Measurements from ENCODE around the gene PCDH9.

The PCDH9 gene

DNA sequence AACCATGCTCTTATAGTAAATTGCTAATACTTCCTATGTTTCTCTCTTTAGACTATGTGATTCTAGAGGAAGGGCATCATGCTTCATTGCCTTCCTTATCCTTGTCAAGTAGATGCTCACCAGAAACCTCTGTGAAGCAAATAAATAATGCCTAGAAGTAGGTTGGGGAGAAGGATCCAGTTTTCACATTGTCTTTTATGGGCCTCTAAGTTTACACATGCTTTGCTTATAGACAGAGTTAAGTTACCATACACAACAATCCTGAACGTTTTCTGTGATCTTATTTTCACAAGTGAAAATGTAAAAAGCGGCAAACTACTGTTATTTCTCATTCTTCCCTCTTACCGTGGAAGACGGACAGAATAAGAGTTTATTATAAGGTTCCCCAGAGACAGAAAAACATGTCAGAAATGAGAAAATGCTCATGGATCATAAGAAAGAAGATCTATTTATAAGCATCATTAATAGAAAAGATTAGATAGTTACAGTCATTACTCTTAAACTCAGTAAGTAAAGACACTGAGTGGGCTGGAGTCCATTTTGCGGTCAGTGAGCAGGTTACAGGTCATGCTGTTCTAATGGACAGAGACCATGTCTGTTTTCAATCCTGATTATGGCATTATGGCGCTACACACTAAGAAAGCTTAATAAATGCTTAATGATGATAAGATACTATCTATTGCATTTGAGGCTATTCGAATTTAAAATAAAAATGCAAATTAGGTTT is 723.9 kb downstream of the PCDH9 start:
- DNase-seq: no peak

DNA sequence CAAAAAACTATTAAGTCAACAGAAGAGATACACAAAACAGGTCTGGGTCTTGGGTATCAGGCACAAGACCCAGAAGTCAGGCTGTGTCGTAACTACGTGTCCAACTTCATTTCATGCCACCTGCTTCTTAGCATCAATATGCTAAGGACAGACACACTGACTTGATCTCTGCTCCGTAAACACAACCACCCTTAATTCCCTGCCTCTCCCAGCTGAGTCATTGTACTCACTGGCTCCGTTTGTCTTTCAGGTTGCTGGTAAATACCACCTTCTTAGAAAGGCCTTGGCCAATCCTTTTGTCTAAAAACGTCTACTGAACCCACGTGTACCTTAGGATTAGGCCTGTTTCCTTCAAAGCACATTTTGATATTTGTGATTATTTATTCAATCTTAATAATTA is 726.2 kb downstream of the PCDH9 start:
- DNase-seq: no peak

DNA sequence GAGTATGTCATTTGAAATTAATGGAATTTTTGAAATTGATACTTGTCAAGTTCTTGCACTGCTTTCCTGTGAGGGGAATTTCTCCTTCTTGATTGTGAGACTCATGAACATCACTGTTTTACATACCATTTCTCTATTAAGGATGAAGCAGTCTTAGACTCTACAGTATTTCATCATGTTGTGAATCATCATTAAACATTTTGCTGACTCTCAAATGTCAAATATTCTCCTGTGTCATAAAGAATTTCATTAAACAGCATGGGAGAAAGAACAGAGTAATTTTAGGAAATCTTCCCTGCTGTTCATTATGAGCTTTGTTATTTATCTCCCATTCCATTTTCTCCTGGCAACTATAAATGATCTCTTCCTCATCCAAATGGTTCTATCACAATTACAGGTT is 729.0 kb downstream of the PCDH9 start:
- DNase-seq: no peak

DNA sequence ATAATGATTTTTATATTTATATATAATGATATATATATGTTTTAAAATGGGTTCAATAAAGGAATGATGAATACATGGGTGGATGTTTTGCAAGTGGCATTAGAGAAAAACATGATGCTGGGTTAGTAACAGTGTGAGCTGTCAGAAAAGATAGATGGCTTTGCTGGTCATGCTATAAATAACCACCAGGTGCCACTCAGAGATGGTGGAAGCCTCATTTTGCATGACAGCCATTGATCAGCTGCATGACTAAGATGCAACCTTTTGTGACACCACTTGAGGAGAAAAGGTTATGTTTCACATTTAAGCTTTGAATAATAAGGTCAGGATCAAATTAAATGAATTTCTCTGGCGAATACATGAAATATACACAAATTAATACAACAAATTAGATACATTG is 737.7 kb downstream of the PCDH9 start:
- DNase-seq: peak; percentile 11

DNA sequence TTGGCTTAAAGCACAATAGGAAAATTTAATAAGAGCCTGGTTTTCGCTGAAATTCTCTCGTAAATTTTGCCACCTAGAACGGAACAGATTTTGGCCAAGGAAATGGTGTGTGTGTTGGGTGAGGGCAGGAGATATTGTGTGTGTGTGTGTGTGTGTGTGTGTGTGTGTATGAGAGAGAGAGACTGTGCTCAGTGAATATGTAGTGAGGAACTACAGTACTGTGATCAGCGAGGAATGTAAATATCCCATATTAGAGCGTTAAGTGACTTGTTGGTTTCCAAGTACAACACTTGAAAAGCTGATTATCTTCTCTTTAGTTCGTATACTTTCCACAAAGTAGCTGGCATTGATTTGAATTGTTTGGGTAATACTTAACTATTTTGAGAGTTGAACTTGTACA is 738.9 kb downstream of the PCDH9 start:
- DNase-seq: no peak

DNA sequence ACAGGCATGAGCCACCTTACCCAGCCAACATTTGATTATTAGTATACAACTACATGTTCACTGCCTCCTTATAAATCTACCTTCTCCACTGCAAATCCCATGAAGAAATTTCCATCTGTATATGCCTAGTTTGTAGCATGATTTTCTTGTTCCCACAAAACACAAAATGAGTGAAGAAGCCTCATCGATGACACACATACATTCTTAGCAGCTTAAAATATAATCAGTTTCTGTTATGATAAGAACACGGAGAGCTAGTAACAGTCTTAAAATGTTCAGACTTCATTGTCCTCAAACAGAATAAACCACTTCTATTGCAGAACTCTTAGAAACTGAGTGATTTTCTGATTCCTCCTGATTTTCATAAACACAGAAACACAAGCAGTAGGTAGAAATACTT is 740.5 kb downstream of the PCDH9 start:
- DNase-seq: no peak

DNA sequence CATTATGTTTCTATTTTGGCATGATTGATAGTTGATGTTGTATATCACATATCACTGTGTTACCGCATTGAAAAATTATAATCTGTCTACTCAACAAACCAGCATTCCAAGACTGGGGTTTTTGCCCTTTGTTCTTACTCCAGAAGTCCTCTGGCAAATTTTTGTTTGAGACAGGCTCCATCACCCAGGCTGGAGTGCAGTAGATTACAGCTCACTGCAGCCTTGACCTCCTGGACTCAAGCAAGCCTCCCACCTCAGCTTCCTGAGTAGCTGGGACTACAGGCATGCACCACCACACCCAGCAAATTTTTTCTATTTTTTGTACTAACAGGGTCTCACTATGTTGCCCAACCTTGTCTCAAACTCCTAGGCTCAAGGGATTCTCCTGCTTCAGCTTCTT is 741.0 kb downstream of the PCDH9 start:
- no peak for DNase-seq

DNA sequence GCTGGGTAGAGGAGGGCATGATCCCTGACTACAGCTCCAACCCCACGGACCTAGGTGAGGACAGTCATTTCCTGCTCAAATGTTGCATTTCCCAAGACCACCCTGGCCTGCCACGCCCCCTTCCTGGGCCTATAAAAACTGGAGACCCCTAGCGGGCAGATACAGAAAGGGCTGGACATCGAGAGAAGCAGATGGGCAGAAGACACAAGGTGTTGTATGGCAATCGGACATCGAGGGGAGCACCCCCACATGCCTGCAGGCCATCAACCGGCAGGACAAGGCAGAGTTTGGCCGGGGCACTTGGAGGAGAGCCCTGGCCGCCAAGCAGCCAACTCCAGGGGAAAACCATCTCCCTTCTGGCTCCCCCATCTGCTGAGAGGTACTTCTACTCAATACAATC is 746.4 kb downstream of the PCDH9 start:
- no peak for DNase-seq

DNA sequence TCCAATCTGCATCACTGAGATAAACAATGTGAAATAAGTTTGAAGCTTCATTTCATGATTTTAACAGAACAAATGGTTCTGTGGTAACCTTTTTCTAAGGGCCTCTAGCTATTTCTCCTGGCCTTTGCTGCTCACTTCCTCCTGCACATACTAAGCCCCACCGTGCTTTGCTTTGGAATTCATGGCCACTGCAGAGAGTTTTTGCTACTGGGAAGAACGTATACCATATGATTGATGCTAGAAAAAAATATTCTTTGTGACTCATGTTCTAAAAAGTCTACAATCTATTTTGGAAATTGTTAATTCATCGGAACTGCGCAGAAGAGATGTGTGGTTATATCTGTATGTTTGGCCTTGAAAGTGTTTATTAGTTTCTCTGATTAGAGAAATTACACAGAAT is 747.3 kb downstream of the PCDH9 start:
- no peak for DNase-seq

DNA sequence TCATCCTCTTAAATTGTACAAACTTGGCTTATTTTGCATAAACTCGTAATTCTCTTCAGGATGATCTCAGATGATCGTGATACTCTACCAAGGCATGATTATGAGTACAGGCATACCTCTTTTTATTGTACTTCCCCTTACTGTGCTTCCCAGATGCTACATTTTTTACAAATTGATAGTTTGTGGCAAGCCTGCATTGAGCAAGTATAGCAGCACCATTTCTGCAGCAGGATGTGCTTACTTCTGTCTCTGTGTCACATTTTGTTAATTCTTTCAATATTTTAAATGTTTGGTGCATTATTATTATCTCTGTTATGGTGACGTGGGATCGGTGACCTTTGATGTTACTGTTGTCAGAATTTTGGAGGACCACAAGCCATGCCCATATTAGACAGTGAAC is 752.3 kb downstream of the PCDH9 start:
- DNase-seq: no peak

DNA sequence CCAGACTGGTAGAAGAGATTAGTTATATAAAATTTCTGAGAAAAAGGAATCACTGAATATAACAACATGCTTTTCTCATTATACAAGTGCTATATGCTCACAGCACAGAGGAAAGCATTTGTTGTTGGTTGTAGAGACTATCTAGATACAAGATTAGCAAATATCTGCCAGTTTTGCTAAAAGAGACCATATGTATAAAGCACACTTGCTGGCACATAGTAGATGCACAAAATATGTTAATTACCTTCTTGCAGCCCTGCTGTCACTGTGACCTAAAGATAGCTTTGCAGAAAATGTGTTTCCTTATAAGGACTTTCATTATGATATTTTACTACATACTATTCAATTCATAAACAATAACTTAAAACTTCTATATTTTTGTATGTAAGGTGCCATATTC is 755.1 kb downstream of the PCDH9 start:
- no peak for DNase-seq

DNA sequence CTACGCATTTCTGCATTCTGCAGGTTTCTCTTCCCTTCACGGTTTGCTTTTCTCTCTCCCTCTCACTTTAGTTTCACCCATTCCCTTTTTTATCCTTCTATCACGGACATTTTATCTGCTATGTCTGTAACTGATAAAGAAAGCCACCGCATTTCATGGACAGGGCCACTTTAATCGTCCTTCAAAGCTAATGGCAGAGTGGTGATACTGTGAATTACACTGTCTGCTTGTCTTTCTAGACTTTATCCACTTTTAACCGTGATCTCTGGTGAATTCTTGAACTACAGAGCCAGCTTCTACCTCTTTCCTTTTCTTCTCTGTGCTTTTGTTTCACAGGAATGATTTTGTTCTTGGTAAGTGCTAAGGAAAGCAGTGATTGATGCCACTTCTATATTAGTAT is 760.4 kb downstream of the PCDH9 start:
- DNase-seq: no peak

DNA sequence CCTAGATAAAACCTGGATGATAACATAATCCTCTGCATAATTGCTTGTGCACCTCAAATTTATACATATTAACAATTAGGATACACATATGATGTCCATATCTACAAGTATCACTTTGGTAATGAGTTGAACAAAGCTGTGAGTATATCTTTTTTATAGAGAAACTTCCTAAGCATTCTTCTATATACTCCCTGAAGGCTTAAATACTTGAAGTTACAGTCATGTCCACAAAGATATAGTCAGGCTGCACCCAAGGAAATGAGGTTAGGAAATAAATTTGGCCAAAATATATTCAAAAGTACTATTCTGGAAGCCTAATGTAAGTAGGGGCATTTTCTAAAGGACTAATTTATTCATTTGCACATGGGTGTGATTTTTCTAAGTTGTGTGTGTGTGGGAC is 761.5 kb downstream of the PCDH9 start:
- DNase-seq: no peak

DNA sequence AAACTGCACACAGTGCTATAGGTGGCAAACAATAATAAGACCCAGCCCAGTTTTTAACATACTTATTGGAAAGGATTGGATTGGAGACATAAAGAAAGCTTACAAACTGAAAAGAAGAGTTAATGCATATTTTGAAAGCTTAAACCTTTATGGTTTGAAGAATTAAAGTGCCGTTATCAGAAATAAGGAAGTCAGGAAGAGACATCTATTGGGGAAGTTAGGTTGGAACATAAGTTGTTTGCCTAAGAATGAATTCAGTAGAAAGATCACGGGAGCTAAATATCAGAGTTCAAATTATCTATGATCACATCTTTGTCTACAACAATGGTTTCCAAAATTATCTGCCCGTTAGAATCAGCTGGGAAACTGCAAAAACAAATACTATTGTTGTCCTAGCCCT is 767.9 kb downstream of the PCDH9 start:
- DNase-seq: no peak

DNA sequence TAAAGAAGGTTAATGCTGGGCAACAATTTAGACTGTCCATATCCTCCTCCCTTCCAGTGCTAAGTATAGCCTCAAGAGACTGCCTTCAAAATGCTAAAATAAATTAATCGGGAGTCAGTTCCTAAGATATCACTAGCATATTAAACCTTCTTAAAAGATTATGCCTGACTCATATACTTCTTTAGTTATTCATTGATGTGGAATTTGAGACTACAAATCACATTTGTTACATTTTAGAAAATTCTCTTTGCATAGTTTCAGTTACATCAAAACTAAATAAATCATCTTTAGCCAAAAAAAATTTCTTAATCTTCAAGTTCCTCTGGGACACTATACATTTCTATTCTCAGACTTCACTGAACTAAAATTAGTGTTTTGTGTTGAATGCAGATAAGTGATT is 769.1 kb downstream of the PCDH9 start:
- DNase-seq: no peak

DNA sequence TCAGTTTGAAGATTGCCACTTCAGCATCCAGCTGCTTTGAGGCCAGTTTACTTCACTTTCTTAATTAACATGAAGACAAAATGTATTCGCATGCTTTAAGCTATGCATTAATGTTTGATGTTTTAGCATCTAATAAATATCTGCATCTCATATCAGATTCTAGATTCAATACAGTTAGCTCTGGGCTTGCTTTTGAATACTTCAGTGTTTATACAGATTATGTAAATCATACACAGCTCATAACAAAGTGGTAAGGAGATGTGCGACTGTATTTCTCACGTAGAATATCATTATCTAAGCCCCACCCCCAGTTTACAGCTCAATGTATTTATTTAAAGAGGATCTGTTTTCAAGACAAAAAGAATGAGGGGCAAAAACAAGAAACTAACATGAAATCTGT is 770.5 kb downstream of the PCDH9 start:
- DNase-seq: no peak

DNA sequence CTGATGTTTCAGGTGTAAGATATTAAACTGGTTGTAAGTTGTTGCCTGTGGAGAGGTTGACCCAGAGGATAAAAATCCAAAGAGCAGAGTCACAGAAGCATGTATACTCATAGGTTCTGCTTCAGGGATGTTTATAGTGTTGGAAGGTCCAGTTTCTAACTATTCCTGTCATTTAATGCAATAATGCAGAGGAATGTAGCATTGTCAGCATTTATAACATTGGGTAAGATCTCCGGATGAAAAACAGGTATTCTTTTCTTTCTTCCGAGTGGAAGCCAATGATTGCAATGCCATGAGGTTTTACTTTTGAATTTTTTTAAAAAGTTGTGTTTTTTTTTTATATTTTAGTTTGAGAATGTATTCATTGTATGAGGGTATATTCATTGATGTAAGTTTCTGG is 771.0 kb downstream of the PCDH9 start:
- no peak for DNase-seq

DNA sequence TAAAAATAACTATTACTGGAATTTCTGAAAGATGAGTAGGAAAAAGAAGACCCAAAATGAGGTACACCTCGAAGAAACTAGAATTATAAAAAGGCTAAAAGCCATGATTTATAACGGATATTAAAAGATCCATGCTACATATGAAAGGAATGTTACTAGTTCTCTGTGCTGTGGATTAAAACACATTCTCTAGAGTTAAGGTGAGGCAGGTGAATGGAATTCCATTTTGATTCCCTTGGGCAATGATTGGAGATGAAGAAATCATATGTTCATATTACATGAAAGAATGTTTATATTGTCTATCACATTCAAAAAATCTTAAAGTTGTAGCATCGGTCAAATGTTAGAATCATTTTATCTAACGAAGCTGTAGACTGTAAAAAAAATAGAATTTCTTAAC is 783.7 kb downstream of the PCDH9 start:
- no peak for DNase-seq

DNA sequence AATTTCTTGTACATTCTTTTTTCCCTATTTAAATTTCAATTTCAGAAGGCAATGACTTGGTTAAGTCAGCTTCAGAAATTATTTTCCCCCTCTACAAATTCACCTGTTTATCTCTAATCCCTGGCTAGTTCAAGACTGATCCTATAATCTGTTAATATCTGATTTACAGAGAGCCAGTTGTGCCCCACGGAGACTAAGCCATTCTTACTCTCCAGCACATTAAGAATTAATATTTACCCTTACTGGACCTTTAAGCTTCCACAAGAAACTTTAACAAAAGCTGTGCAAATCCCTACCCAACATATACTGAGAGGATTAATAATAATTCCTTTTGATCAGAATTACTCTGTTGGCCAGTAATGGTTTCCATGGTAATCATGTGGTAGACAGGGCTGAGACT is 786.2 kb downstream of the PCDH9 start:
- DNase-seq: no peak

DNA sequence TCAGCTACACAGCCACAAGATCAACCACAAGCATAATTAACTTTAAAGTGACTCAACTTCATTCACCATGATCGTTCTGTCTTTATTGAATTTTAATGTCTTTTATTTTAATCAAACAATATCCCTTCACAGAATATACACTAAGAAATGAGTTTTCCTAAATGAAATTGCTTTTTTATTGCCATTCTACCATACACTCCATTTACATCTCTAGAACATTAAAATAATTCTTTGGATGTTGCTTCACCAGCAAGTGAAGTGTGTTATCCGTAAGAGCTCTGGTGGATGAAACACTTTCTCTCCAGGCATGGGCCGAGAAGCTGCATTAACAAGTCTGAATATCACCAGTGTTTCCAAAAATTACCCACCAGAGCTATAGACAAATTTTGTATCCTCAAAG is 789.2 kb downstream of the PCDH9 start:
- DNase-seq: no peak

DNA sequence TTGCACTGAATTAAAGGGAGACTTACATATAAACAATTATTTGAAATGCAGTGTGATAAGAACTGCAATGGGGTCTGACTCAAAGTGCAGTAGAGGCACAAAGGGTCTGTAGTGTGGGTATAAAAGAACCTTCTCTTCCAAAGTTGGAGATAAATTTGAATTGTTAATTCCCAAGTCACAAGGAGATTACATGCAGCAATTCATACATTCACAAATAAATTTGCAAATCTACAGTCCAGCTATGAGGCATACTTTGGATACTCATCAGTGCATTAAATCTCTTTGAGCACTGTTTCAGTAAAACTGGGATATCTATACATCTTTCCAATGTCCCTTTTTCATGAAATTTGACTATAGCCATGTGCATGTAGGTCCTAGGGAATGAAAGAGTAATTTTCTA is 799.4 kb downstream of the PCDH9 start:
- DNase-seq: no peak

DNA sequence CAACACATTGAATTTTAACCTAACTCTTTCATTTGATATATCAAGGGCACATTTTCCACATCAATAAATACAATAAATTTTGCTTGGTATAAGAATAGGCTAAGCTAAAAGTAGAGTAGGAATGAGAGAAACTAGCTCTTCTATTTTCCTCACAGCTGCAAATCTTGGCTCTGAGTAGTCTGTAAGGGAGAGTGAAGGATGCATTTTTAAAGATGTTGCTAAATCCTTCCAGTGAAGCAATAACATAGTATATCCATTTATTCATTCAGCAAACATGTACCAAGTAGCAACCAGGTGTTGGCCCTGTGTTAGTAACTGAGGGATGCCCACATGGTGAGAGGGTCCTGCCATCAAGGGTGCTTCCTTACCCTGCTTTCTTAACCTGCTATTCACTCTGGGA is 799.9 kb downstream of the PCDH9 start:
- no peak for DNase-seq

DNA sequence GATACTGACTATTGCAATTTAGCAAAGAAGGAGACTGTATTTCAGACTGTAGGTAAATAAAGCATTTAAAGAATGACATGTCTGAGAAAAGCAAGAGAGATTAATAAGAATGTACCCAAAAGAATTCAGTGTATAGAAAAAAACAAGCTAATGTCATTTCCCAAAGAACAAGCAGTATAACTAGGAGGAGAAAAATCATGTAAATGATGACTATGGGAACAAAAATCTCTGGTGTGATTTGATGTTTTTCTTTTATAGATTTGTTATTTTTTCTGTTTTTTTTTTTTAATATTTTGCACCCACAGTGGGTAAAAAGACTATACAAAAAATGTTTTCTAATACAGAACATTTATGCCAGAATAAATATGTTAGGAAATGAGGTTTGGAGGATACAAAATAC is 801.0 kb downstream of the PCDH9 start:
- no peak for DNase-seq

DNA sequence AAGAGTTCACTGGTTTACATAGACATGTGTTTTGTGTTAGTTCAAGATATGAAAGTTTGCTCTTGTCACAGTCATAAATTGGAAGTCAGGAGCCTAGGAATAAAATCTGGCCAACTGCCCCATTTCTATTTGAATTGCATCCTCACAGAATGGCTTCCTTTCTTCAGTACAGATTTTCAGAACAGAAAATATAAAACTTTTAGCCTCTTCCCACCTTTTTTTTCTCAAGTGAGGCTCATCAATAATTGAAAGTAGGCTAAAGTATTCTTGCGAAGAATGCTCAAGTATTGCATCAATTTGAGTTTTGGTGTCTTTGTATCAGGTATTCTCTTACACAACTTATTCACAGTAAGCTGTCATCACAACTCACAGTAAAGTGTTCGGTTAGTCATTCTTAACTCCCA is 802.7 kb downstream of the PCDH9 start:
- DNase-seq: no peak

DNA sequence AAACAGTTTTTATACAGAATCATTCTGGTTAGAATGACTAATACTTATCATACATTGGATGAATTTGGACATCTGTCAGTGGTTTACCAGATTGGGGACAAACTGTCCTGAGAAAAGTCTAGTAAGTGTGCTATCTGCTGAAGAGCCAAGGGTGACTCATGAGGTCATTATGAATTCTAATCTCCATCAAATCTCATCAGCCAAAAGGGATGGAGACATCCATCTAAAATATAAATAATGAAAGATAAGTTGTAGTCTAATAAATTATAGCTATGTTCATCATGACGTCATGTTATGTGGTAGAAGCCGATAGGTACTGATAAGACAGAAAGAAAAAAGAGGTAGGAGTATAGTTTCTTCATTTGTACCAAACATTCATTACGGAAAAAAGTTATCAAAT is 804.4 kb downstream of the PCDH9 start:
- no peak for DNase-seq

DNA sequence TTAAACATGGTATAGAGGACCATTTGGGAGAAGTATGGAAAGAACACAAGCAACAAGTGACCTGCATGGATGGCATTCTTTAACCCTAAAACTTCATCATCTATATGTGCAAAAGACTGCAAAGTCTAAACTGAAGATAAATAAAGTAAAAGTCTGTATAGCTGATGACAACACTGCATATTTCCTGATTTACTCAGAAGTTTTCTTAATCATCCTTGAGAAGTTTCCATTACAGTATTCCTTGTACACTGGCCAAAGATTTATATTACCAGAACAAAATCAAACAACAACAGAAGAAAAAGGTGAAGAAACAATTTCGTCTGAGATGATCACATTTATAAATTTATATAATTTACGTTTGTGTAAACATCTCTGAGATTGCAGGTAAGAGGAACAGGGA is 805.7 kb downstream of the PCDH9 start:
- no peak for DNase-seq
